ENCODE data around the gene IFNGR2.
"Not testable (repeated sequence)": the region's sequence is repeated elsewhere in the genome, so short reads cannot be mapped to it uniquely, and the experiment has no call there.

The IFNGR2 gene

DNA sequence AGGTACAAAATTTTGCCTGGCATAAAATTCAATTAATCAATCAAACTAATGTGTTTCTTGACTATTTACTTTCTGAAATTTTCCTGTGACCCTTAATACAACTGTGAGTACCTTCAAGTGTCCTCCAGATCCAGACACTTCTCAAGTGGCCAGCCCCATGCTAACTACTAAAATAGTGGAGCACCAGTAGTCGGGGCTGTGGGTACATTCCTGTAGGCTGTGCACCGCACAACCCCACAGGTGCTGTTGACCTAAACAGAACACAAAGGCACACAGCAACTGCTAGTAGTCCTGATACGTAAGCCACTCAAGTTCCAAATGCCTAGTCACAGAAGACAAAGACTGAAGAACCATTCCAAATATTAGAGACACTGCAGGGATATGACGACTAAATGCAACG is 40.0 kb downstream of the IFNGR2 start:
- DNase-seq = no peak

DNA sequence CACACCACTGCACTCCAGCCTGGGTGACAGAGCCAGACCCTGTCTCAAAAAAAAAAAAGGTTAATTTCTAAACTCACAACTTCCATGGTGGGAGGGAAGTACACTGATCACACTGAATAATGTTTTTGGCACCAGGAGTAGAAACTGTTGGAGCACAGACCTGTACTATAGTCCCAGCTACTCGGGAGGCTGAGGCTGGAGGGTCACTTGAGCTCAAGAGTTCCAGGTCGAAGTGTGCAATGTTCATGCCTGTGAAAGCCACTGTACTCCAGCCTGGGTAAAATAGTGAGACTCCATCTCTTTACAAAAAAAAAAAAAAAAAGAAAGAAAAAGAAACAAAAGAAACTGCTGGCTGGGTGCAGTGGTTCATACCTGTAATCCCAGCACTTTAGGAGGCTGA is 41.3 kb downstream of the IFNGR2 start:
- DNase-seq = no peak

DNA sequence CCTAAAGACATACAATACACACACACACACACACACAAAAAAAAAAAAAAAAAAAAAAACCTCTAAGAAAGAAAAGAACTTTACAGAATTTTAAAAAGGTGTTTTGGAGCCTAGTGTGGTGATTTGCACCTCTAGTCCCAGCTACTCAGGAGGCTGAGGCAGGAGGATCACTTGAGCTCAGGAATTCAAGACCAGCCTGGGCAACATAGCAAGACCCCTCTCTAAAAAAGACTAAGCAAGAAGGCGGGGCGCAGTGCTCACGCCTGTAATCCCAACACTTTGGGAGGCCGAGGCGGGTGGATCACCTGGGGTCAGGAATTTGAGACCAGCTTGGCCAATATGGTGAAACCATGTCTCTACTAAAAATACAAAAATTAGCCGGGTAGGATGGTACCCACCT is 43.4 kb downstream of the IFNGR2 start:
- not testable (repeated sequence) for DNase-seq

DNA sequence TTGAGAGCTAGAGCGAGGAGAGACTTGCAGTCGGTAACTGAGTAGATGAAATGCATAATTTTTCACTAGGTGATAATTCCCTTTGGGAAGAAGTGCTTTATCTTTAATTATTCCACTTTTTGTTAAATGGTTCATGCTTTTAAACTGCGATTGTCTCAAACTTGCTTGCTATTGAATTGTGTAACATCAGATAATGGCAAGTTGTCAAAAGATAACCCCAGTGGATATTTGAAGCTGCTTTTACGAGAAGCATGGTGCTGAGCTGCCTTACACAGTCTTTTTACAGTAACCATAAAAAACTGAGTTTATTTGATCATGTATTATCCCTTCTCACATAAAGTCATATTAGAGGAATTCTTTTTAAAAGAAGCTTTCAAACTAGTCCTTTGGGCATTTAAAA is 46.4 kb downstream of the IFNGR2 start:
- no peak for DNase-seq

DNA sequence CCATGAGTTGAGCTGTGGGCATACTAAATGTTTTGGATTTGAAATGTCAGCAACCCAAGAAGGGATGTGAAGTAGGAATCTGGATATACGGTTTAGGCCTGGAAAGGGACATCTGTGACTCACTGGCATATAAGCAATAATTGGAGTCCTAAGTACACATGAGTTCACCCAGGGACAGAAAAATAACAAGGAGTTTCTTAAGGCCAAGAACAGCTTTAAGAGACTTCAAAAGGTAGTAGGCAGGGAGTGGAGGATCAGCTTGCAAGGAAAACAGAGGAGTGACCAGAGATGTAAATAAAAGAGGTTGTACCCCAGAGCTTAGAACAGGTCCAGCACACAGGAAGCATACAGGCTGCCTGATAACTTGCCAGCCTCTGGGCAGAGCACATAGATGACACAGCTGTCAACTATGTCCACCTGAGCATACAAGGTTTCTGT is 48.4 kb downstream of the IFNGR2 start:
- DNase-seq = no peak

DNA sequence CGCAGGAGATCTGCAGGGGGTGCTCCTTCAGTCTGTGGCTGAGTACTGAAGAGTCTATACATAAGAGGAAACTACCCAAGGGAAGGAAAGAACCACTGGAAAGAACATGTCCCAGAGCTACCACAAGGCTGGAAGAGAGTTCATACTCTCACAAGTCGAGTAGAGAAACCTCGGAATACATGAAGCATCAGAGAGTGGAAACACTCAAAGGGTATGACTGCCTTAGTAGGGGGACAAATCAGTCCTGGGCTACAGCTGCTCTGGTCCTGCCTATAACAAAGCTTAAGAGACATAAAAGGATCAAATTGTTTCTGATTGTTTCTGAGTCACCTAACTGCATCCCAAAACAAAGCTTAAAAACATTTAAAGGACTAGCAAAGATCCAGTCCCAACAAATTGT is 49.1 kb downstream of the IFNGR2 start:
- no peak for DNase-seq

DNA sequence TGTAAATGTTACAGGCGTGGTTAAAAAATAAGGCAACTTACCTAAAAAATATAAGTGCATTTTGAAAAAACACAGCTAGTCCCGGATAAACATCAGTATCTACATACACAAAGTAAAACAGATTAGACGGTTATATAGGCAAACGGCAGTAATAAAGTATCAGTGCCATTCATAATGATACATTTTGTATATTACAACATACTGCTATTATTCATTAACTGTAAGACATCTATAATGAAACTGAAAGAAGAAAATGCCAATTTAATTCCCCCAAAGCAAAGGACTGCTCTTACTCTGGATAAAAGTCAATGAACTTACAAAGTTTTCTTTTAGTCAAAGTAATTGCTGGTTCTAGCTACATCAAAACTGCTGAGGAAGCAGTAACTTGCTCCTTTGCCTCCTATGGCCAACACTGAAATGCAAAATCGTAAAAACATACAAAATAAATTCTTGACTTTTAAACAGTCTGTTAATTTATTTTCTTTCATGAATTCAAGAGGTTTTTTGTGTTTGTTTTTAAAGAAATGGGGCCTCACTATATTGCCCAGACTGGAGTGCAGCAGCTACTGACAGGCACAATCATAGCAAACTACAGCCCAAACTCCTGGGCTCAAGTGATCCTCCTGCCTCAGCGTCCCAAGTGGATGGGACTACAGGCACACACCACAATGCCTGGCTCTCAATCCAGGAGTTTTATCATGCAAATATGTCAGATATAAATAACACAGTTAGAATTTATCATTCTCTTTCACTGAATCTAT is 52.7 kb downstream of the IFNGR2 start:
- no peak for DNase-seq

DNA sequence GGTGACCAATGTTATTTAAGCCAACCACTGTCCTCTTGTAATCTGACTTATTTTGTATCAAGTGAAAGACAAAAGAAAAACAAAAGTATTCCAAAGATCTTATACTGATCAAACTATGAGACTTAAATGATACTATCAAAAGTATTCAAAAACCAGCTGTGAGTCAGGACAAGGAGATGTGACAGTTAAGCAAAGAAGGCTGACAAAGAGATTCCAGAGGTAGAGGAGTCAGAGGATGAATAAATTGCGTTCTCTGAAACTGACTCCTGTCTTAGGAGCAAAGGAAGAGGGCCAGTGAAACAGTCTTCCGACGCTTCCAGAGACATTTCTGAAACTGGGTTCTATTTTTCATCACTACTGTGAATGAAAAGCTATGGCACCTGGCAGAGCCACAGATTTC is 55.6 kb downstream of the IFNGR2 start:
- no peak for DNase-seq

DNA sequence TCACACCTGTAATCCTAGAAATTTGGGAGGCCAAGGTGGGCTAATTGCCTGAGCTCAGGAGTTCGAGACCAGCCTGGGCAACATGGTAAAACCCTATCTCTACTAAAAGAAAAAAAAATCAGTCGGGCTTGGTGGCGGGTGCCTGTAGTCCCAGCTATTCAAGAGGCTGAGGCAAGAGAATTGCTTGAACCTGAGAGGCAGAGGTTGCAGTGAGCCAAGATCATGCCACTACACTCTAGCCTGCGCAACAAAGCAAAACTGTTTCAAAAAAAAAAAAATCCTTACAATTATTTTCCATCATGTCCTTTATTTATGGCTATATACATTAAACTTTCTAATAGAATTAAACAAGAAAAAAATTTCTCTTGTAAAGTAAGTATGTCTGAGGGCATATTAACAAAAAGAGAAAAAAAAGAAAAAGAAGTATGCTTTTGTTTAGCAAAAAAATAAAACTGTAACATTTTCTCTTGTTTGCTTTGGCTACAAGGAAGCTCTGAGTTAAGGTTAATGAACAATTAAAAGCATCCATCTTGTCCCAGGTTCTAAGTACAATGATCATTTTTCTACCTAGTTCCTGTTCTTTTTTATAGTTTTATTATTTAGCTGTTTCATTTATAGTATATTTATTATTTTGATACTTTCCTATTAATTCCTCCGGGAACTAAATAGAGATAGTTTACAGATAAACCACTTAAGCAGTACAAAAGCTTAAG is 58.5 kb downstream of the IFNGR2 start:
- no peak for DNase-seq

DNA sequence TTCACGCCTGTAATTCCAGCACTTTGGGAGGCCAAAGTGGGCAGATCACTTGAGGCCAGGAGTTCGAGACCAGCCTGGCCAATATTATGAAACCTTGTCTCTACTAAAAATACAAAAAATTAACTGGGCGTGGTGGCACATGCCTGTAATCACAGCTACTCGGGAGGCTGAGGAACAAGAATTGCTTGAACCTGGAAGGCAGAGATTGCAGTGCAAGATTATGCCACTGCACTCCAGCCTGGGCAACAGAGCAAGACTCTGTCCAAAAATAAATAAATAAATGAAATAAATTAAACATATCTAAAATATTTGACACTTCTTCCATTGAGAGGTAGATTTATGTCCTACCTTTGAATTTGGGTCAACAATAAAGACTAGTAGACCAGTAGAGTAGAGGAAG is 66.0 kb downstream of the IFNGR2 start:
- not testable (repeated sequence) for DNase-seq

DNA sequence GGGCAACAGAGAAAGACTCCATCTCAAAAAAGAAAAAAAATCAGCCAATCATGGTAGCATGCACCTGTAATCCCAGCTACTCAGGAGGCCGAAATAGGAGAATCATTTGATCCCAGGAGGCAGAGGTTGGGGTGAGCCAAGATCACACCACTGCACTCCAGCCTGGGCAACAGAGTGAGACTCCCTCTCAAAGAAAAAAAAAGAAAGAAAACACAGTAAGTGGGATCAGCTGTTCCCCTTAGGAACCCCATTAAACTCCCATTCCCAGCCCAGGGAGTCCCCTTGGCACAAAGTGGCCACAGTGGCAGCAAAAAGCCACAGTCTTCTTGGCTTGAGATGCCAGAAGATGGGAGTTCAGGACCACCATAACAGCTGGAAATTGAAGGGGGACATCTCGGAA is 67.5 kb downstream of the IFNGR2 start:
- no peak for DNase-seq

DNA sequence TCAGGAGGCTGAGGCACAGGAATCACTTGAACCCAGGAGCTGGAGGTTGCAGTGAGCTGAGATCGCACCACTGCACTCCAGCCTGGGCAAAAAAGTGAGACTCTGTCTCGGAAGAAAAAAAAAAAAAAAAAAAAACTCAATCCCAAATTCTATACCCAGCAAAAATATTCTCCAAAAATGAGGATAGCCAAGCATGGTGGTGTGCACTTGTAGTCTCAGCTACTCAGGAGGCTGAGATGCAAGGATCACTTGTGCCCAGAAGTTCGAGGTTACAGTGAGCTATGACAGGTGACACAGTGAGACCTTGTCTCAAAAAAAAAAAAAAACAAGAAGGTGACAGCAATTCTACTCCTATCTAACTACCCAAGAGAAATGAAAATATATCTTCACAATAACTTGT is 70.1 kb downstream of the IFNGR2 start:
- DNase-seq = no peak

DNA sequence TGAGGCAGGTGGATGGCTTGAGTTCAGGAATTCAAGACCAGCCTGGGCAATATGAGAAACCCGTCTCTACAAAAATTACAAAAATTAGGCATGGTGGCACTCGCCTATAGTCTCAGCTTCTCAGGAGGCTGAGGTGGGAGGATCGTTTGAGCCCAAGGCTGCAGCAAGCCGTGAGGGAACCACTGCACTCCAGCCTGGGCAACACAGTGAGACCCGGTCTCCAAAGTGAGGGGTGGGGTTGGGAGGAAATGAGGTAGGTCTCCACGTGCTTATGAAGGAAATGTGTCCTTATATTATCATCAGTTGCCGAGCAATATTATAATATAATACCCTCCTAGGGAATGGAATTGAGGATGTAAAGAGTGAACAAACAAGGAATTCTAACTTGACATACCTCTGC is 73.9 kb downstream of the IFNGR2 start:
- DNase-seq = no peak

DNA sequence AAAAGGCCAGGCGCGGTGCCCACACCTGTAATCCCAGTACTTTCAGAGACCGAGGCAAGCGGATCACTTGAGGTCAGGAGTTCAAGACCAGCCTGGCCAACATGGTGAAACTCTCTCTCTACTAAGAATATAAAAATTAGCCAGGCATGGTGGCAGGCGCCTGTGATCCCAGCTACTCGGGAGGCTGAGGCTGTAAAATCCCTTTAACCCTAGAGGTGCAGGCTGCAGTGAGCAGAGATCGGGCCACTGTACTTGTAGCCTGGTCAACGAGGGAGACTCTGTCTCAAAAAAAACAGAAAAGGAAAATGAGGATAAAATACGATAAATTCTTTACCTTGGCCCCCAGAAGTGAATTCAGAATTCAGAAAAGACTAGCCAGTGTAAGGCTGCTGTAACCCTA is 75.0 kb downstream of the IFNGR2 start:
- no peak for DNase-seq

DNA sequence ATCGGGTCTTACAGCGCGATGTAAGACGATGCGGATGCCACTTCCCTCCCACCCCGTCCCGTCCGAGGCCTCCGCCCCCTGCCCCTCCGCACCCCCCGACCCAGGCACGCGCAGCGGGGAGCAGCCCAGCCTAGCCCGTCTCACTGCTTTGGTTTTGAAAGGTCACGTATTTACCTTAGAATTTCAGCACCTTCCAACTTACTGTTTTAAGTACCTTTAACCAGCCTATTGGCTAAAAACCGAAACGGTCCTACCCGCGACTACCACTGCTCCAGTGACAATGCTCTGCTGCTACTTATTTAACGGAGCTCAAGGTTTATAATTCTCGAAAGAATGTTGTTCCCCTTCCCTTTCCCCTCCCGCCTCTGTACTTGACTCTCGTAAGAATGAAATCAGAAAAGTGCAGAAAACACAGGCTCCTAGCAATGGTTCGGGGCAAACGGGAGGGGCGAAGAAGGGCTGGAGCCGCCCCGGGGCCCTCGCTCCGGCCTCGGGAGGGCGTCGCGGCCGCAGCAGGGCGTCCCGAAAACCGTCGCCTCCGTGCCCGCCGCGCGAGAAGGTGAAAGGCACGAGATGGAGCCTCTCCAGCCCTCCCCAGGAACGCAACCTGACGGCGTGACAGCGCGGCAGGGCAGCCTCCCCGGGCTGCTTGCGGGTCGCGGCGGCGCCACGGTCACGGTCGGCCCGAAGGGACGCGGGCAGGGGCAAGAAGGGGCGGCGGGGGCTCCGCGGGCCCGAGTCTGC is 75.9 kb downstream of the IFNGR2 start:
- no peak for DNase-seq

DNA sequence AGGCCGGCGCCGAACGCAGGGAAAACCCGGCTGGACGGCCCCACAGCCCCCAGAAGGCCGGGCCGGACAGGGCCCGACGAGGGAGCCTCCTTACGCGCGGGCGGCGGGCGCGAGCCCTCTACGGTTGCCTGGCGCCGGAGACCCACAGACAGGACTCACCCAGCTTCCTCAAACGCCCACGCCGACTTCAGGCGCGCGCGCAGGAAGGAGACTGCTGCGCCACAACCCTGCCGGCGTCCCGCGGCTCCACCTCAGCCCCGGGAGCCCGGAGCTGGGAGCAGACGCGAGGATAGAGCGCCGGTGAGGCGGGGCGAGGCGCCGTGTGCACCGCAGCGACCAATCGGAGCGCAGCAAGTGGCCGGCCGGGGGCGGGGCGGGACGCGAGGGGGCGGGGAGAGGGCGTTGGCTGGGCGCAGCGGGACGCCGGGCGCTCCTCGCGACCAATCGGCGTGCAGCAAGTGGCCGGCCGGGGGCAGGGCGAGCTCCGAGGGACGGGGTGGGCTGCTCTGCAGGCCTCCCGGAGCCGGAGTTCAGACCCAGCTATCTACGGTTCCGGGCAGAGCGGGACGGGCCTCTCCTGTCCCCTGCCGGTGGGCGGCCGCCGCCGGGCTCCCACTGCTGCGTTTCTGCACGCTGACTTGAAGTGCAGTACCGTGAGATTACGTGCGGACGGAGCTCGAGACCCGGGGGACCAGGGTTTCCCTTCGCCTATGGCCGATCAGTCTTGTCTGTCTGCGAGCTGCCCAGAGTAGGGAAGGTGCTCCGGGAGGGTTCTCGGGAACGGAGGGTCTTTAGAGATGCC is 76.7 kb downstream of the IFNGR2 start, which contains the start of gene TMEM50B:
TSS of gene TMEM50B (minus strand) at position 296 of the 802 bp plus-strand sequence. CDS start 11,089 bp downstream, outside the sequence.
- DNase-seq = peak; percentile 69

DNA sequence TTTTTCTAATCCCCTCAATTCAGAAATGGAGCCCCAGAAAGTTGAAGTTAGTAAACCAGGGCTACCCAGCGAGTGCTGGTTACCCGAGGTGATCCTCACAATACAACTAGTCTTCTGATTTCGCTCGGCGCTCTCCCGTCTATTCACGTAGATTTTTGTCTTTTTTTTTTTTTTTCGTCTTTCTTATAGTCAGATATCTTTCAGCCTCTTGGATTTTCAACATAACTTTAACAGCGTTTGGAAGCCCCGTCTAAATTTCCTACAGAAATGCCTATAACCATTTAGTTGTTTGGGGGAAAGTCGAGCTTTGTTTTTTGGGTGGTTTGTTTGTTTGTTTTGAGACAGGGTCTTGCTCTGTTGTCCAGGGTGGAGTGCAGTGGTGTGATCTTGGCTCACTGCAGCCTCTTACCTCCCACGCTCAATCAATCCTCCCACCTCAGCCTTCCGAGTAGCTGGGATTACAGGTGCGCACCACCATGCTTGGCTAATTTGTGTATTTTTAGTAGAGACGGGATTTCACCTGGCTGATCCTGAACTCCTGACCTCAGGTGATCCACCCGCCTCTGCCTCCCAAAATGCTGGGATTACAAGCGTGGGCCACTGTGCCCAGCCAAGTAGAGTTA is 77.4 kb downstream of the IFNGR2 start:
- DNase-seq = no peak

DNA sequence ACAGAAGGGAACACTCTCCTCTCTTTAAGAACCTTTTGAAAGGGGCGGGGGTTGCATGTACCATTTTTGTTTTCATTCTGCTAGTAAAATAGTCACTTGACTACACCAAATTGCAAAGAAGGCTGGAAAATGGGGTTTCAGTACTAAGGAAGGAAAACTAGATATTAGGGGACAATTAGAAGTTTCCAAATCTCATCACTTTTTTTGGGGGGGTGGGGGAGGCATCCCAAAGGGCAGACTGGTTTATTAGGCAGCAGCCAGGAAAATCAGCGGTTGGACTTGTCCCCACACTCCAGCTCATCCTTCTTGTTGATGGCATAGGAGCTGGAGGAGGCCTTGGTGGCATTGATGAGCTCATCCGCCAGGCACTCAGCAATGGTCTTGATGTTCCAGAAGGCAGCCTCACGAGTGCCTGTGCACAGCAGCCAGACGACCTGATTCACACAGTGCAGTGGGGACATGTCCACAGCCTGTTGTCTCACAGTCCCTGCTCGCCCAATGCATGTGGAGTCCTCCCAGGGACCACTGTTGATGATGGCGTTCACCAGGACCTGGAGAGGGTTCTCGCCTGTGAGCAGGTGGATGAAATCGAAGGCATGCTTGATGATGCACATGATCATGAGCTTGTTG is 78.2 kb downstream of the IFNGR2 start:
- DNase-seq = no peak

Data from NCI-H2081 treated with DMSO at 0.1 percent for 48 hours (cell line).